Stimulated activated effector memory CD8-positive, alpha-beta T cell treated with anti-CD3 and anti-CD28 coated beads, Interleukin-12 subunit alpha, Interleukin-12 subunit beta, amount 100 ng/mL, for 72 hours (primary cell): ENCODE measurements around the gene PEX26.
"Not testable (repeated sequence)": the region's sequence is repeated elsewhere in the genome, so short reads cannot be mapped to it uniquely, and the experiment has no call there.

Source experiments
- ATAC-seq: fragments of 150-1000 bp; cut with Tn5 transposase; 2 replicates; pipeline ENCODE4 v1.10.0; 2021
- DNase-seq, 2 donors: peaks; one replicate each; pipeline ENCODE4 v3.0.0; 2021 to 2022; ENCODE audit warnings: low spot score in 2 of 2
- H3K27ac Mint-ChIP-seq: one replicate; pipeline ENCODE4 v1.8.0; 2022; ENCODE audit warnings: mild to moderate bottlenecking, mixed read lengths
- H3K36me3 Mint-ChIP-seq: one replicate; pipeline ENCODE4 v1.8.0; 2022; ENCODE audit warnings: mild to moderate bottlenecking, mixed read lengths
- H3K4me1 Mint-ChIP-seq: one replicate; pipeline ENCODE4 v1.8.0; 2022; ENCODE audit warnings: mixed read lengths
- H3K4me3 Mint-ChIP-seq: one replicate; pipeline ENCODE4 v1.8.0; 2022; ENCODE audit warnings: mild to moderate bottlenecking, mixed read lengths
- H3K9me3 Mint-ChIP-seq: one replicate; pipeline ENCODE4 v1.8.0; 2022; ENCODE audit warnings: mixed read lengths

Gene PEX26

GRCh38 chr22:18063715-18064114 is 14.1 kb upstream of the PEX26 start:
- H3K36me3 Mint-ChIP-seq, DNase-seq, H3K27ac Mint-ChIP-seq, H3K9me3 Mint-ChIP-seq, ATAC-seq, H3K4me3 Mint-ChIP-seq: not testable (repeated sequence)
- H3K4me1 Mint-ChIP-seq, result peaks cover 12% of the 10 kb centered on the region

- H3K27ac Mint-ChIP-seq, result no peak overlapping the region
- no peaks in the 10 kb centered on the region for H3K9me3 Mint-ChIP-seq
- no peaks in the 10 kb centered on the region for H3K36me3 Mint-ChIP-seq
- DNase-seq, result no peak
- no peak overlapping the region for H3K4me3 Mint-ChIP-seq
- no peak for ATAC-seq
- H3K4me1 Mint-ChIP-seq, result peaks cover 6% of the 10 kb centered on the region
Measured at GRCh38 chr22:18064636-18065035, 13.2 kb upstream of the PEX26 start.

DNA sequence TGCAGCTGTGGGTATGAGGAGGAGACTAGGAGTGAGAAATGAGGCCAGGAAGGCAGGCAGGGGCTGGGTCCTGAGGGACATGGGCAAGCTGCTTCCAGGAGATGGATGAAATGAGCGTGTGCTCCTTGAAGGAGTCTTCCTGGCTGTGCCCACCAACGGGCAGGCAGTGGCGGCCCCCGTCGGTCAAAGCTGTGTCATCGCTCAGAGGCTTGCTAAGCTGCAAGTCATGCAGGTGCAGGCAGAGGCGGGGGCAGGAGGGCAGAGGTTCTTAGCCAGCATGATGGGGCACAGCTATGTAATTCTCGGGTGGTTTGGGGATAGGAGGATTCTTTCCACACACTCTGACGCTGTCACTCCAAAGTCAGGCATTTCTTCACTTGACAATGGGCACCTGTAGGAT is 12.5 kb upstream of the PEX26 start:
- no peak overlapping the region for H3K4me3 Mint-ChIP-seq
- DNase-seq (no peak), ATAC-seq (no peak)
- peaks cover 6% of the 10 kb centered on the region for H3K4me1 Mint-ChIP-seq
- no peak overlapping the region for H3K27ac Mint-ChIP-seq
- no peaks in the 10 kb centered on the region for H3K9me3 Mint-ChIP-seq
- H3K36me3 Mint-ChIP-seq, result no peaks in the 10 kb centered on the region

DNA sequence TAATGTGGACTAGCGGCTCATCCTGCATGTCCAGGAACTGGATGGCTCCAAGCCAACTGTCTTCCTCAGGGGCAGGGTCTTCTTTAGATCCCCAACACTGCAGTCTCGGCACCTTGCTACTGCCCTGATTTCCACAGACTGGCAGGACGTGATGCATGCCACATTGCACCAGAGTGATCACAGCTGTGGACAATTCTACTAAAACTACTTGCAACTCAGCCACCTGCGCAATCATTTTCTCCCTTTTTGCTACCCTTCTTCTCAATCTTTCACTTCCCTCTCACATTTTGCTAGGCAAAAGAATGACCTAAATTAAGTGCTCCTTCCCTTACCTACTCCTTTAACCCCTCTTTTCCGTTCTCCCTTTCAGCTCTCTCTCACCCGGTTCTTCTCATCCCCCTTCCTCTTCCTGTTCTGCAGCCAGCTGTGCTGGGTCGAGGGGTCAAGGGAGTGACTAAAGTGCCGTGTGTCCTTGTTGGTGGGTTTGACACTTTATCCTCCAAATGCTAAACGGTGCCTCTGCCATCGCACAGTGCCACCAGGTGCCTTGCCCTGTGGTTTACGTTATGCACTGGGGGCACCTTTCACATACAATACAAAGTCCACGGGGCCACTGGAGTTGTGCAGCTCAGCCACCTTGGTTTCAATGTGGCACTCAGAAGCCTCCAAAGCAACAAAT is 11.5 kb upstream of the PEX26 start:
- ATAC-seq (no peak), DNase-seq (no peak)
- Mint-ChIP-seq H3K36me3 (no peaks in the 10 kb centered on the region), H3K9me3 (no peaks in the 10 kb centered on the region), H3K27ac (no peak overlapping the region), H3K4me1 (peaks cover 6% of the 10 kb centered on the region), H3K4me3 (no peak overlapping the region)

DNA sequence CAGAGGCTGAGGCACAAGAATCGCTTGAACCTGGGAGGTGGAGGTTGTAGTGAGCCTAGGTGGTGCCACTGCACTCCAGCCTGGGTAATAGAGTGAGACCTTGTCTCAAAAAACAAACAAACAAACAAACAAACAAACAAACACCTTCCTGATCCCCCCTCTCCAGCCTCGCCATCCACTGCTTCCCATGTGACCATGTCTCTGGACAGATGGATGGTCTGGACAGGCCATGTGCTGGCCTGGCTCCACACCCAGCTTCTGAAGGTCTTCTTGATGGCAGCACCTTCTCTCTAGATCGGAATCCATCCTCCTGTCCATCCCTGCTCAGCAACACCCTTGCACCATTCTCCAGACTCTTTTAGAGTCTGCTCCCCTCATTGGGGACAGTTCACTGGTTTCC is 10.7 kb upstream of the PEX26 start:
- Mint-ChIP-seq H3K9me3 (no peaks in the 10 kb centered on the region), H3K4me3 (no peak overlapping the region), H3K27ac (no peak overlapping the region), H3K4me1 (peaks cover 6% of the 10 kb centered on the region), H3K36me3 (no peaks in the 10 kb centered on the region)
- ATAC-seq (no peak), DNase-seq (no peak)

GRCh38 chr22:18067548-18068341 is 10.0 kb upstream of the PEX26 start:
- peaks cover 6% of the 10 kb centered on the region for H3K4me1 Mint-ChIP-seq
- H3K4me3 Mint-ChIP-seq, result no peak overlapping the region
- no peak overlapping the region for H3K27ac Mint-ChIP-seq
- H3K36me3 Mint-ChIP-seq, result no peaks in the 10 kb centered on the region
- no peaks in the 10 kb centered on the region for H3K9me3 Mint-ChIP-seq
- ATAC-seq (no peak), DNase-seq (no peak)

DNA sequence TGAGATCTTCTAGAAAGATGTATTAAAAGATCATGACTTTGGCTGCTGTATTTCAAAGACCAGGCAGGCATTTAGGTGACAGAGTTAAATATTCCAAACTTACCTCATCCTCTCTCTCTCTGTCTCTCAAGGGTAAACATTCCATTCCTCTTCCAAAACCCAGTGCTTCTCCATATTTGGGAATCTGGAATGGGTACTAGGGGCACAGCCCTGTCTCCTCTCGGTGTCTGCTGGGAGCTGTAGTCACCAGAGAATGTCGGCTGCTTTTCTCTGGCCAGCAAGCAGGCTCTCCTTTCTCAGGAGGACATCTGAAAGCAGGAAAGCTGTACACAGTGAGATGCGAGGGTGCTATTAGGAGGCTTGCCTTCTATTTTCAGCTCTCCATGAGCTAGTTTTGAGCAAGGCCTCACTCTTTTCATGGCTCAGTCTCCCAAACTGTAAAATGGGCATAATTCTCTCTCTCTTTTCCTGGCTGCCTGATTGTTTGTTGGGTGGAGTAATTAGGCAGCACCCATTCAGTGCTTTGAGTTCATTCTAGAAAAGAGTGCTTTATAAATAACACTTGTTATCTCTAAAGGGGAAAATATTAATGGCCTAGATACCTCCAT is 9.3 kb upstream of the PEX26 start:
- Mint-ChIP-seq H3K36me3 (no peaks in the 10 kb centered on the region), H3K27ac (no peak overlapping the region), H3K9me3 (no peaks in the 10 kb centered on the region), H3K4me1 (peaks cover 6% of the 10 kb centered on the region), H3K4me3 (no peak overlapping the region)
- ATAC-seq, result no peak
- no peak for DNase-seq

DNA sequence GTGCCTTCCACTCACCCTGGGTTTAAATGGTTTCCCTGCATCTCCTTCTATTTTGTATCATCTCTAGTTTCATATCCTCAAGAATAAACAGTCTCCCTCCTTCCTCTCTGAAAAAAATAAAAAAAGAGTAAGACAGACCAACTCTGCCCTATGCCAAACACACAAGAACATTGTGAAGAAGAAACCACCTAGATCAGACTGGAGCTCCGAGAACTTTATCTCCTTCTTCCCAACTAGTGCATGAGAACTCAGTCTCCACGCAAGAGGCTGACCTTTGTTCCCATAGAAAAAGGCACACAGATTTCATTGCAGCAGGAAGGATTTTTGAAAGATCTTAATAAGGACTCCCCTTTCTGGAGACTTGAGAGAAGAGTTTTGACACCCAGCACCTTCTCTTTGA is 8.7 kb upstream of the PEX26 start:
- DNase-seq (no peak), ATAC-seq (no peak)
- Mint-ChIP-seq H3K4me3 (no peak overlapping the region), H3K36me3 (no peaks in the 10 kb centered on the region), H3K4me1 (peaks cover 6% of the 10 kb centered on the region), H3K27ac (no peak overlapping the region), H3K9me3 (no peaks in the 10 kb centered on the region)

GRCh38 chr22:18070041-18070440 is 7.7 kb upstream of the PEX26 start:
- no peak overlapping the region for H3K4me3 Mint-ChIP-seq
- no peak for ATAC-seq
- no peak overlapping the region for H3K27ac Mint-ChIP-seq
- no peak for DNase-seq
- peaks cover 6% of the 10 kb centered on the region for H3K4me1 Mint-ChIP-seq
- no peaks in the 10 kb centered on the region for H3K36me3 Mint-ChIP-seq
- H3K9me3 Mint-ChIP-seq, result no peaks in the 10 kb centered on the region

DNA sequence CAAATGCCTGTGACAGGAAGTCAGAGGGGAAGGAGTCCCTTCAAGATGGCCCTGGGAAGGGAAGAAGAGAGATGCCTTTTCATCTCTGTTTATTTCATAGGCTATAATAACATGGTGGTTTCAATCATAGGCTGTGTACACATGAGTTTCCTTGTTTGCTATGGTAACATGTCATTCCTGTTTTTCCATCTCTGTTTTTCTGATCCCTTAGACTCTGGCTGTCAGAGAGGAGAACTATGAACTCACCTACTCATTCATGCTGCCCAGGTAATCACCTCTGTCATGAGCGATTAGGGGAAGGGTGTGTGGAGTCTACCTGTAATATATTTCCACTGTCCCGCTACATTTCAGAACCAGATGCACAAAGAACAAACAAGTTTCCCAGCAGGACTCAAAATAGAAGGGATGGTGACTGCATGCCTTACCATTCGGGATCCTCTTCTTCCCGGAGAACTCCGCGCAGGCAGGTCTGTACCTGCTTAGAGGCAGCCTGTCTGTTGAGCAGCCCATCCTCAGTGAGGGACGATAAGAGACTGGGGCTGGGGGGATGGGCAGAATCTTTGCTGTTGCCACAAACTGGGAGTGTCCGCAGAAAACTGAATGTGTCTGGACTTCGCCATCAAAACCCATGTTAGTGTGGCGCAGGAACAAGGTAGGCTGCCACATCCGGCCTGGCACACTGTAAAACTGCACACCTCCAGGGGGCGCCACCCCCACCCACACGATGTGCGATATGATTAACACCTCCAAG is 7.1 kb upstream of the PEX26 start:
- peaks cover 6% of the 10 kb centered on the region for H3K4me1 Mint-ChIP-seq
- H3K27ac Mint-ChIP-seq, result no peak overlapping the region
- no peak for DNase-seq
- H3K9me3 Mint-ChIP-seq, result no peaks in the 10 kb centered on the region
- no peak overlapping the region for H3K4me3 Mint-ChIP-seq
- no peaks in the 10 kb centered on the region for H3K36me3 Mint-ChIP-seq
- ATAC-seq, result no peak

DNA sequence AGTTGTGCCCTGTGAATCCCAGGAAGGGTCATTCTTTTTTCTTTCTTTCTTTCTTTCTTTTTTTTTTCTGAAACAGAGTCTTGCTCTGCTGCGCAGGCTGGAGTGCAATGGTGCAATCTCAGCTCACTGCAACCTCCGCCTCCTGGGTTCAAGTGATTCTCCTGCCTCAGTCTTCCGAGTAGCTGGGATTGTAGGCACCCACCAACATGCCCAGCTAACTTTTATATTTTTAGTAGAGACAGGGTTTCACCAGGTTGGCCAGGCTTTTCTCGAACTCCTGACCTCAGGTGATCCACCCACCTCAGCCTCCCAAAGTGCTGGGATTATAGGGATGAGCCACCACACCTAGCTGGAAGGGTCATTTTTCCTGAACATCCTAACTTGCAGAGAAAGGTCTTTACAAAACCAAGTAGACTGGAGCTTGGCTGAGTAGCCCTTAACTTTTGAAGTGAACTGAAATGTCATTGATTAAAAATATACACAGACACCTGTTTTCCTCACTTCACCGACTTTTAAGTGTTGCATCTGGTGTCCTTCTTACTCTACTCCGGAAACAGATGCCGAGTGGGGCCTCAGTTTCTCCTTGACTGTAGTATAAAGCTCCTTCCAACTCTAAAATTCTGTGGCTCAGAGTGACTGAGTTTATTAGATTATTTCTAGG is 6.4 kb upstream of the PEX26 start:
- not testable (repeated sequence) for H3K27ac Mint-ChIP-seq, H3K9me3 Mint-ChIP-seq, ATAC-seq, H3K4me3 Mint-ChIP-seq, H3K4me1 Mint-ChIP-seq, DNase-seq, H3K36me3 Mint-ChIP-seq

GRCh38 chr22:18071968-18072310 is 5.9 kb upstream of the PEX26 start:
- no peak for DNase-seq
- no peak for ATAC-seq
- peaks cover 5% of the 10 kb centered on the region for H3K4me1 Mint-ChIP-seq
- H3K4me3 Mint-ChIP-seq, result no peak overlapping the region
- H3K9me3 Mint-ChIP-seq, result no peaks in the 10 kb centered on the region
- H3K36me3 Mint-ChIP-seq, result no peaks in the 10 kb centered on the region
- H3K27ac Mint-ChIP-seq, result no peak overlapping the region

DNA sequence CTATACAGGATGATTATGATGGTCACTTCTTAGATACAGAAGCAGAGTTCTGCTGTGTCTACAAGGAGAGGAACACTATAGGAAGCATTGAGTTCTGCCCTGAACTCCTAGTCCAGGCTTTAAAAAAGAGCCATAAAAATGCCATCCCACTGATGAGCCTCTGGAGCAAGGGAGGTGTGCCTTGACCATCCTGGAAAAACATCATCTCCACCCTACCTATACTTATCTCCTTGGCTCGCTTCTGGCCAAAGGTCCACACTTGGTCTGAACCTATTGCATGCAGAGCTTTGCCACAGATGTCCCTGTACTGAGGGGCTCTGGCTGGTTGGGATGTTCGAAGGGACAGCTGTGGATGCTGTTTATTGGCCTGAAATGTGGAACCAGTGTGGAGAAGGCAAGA is 4.3 kb upstream of the PEX26 start:
- Mint-ChIP-seq H3K4me1 (peaks cover 15% of the 10 kb centered on the region), H3K36me3 (peaks cover 2% of the 10 kb centered on the region), H3K4me3 (no peak overlapping the region), H3K9me3 (no peaks in the 10 kb centered on the region), H3K27ac (no peak overlapping the region)
- ATAC-seq (no peak), DNase-seq (no peak)

GRCh38 chr22:18073927-18074326 is 3.9 kb upstream of the PEX26 start:
- peaks cover 20% of the 10 kb centered on the region for H3K4me1 Mint-ChIP-seq
- not testable (repeated sequence) for ATAC-seq, H3K27ac Mint-ChIP-seq, H3K9me3 Mint-ChIP-seq, DNase-seq, H3K36me3 Mint-ChIP-seq, H3K4me3 Mint-ChIP-seq

- ATAC-seq (no peak), DNase-seq (no peak)
- no peak overlapping the region for H3K4me3 Mint-ChIP-seq
- H3K36me3 Mint-ChIP-seq, result peaks cover 19% of the 10 kb centered on the region
- peaks cover 31% of the 10 kb centered on the region for H3K4me1 Mint-ChIP-seq
- no peaks in the 10 kb centered on the region for H3K9me3 Mint-ChIP-seq
- no peak overlapping the region for H3K27ac Mint-ChIP-seq
Measured at GRCh38 chr22:18075101-18075719, 2.6 kb upstream of the PEX26 start.
